Activated T-cell treated with anti-CD3 and anti-CD28 coated beads, Interleukin-2, amount 50 U/mL, for 72 hours (primary cell): ENCODE results near the gene CCDC85C. TPM values are rescaled to one million over a fixed set of nuclear protein-coding genes. Genes with fewer than 3 reads are reported as not detected.

Experiments
- ATAC-seq, 2 donors: fragments of 150-1000 bp; cut with Tn5 transposase; replicated peaks in 1 of 2; 2 replicates each; pipeline ENCODE4 v1.10.0; 2021; ENCODE audit warnings: moderate library complexity in 2 of 2, mild to moderate bottlenecking in 1 of 2
- DNase-seq, 2 donors: peaks; one replicate each; pipeline ENCODE4 v3.0.0; 2021 to 2022; ENCODE audit warnings: mixed read lengths in 1 of 2
- H3K27ac Mint-ChIP-seq: one replicate; pipeline ENCODE4 v1.8.0; 2022; ENCODE audit warnings: mild to moderate bottlenecking, moderate library complexity, mixed read lengths
- H3K27me3 Mint-ChIP-seq: one replicate; pipeline ENCODE4 v1.8.0; 2022; ENCODE audit warnings: low read depth, mixed read lengths
- H3K36me3 Mint-ChIP-seq, 2 donors: one replicate each; pipeline ENCODE4 v1.8.0; 2022; ENCODE audit warnings: mixed read lengths in 2 of 2, mild to moderate bottlenecking in 1 of 2; ENCODE audit not compliant: insufficient read depth in 2 of 2
- H3K4me1 Mint-ChIP-seq: one replicate; pipeline ENCODE4 v1.8.0; 2022; ENCODE audit warnings: low read depth, mixed read lengths
- H3K4me3 Mint-ChIP-seq, 2 donors: one replicate each; pipeline ENCODE4 v1.8.0; 2022; ENCODE audit warnings: mild to moderate bottlenecking in 2 of 2, mixed read lengths in 2 of 2, moderate library complexity in 2 of 2
- H3K9me3 Mint-ChIP-seq, 2 donors: one replicate each; pipeline ENCODE4 v1.8.0; 2022; ENCODE audit warnings: mixed read lengths in 2 of 2
- total RNA-seq, 2 donors: library from RNA; stranded (reverse); gene quantifications; one replicate each; pipeline ENCODE4 v1.2.3, GENCODE V29; 2022

Gene CCDC85C
- total RNA-seq, 2 donors from 2014 or later: 10.1 to 11.3 TPM

- Mint-ChIP-seq H3K9me3 (no peaks in the 10 kb centered on the region), H3K36me3 (no peaks in the 10 kb centered on the region), H3K27ac (no peak overlapping the region), H3K4me1 (peaks cover 13% of the 10 kb centered on the region), H3K4me3 (no peak overlapping the region), H3K27me3 (no peaks in the 10 kb centered on the region)
- DNase-seq (no peak), ATAC-seq (no peak)
Observed at GRCh38 chr14:99552572-99553216, 51.3 kb downstream of the CCDC85C start.

GRCh38 chr14:99552021-99552553 is 51.9 kb downstream of the CCDC85C start:
- peaks cover 13% of the 10 kb centered on the region for H3K4me1 Mint-ChIP-seq
- H3K9me3 Mint-ChIP-seq: no peaks in the 10 kb centered on the region
- H3K4me3 Mint-ChIP-seq: no peak overlapping the region
- no peak overlapping the region for H3K27ac Mint-ChIP-seq
- ATAC-seq: no peak
- no peaks in the 10 kb centered on the region for H3K27me3 Mint-ChIP-seq
- no peaks in the 10 kb centered on the region for H3K36me3 Mint-ChIP-seq
- no peak for DNase-seq

GRCh38 chr14:99551034-99551922 is 52.7 kb downstream of the CCDC85C start:
- Mint-ChIP-seq H3K27ac (no peak overlapping the region), H3K4me3 (no peak overlapping the region), H3K4me1 (peaks cover 13% of the 10 kb centered on the region), H3K27me3 (no peaks in the 10 kb centered on the region), H3K9me3 (no peaks in the 10 kb centered on the region), H3K36me3 (no peaks in the 10 kb centered on the region)
- ATAC-seq: no peak
- DNase-seq: no peak

GRCh38 chr14:99550387-99550992 is 53.5 kb downstream of the CCDC85C start:
- no peak for DNase-seq
- Mint-ChIP-seq H3K27me3 (no peaks in the 10 kb centered on the region), H3K4me1 (peaks cover 13% of the 10 kb centered on the region), H3K27ac (no peak overlapping the region), H3K4me3 (no peak overlapping the region), H3K9me3 (no peaks in the 10 kb centered on the region), H3K36me3 (no peaks in the 10 kb centered on the region)
- no peak for ATAC-seq

GRCh38 chr14:99549684-99550083 is 54.3 kb downstream of the CCDC85C start:
- H3K27me3 Mint-ChIP-seq: no peaks in the 10 kb centered on the region
- no peaks in the 10 kb centered on the region for H3K9me3 Mint-ChIP-seq
- no peaks in the 10 kb centered on the region for H3K36me3 Mint-ChIP-seq
- ATAC-seq (no peak), DNase-seq (no peak)
- H3K27ac Mint-ChIP-seq: no peak overlapping the region
- peaks cover 13% of the 10 kb centered on the region for H3K4me1 Mint-ChIP-seq
- no peak overlapping the region for H3K4me3 Mint-ChIP-seq

GRCh38 chr14:99548871-99549515 is 55.0 kb downstream of the CCDC85C start:
- DNase-seq (no peak), ATAC-seq (no peak)
- Mint-ChIP-seq H3K36me3 (no peaks in the 10 kb centered on the region), H3K27me3 (no peaks in the 10 kb centered on the region), H3K4me1 (peaks cover 13% of the 10 kb centered on the region), H3K27ac (no peak overlapping the region), H3K4me3 (no peak overlapping the region), H3K9me3 (no peaks in the 10 kb centered on the region)

- H3K27ac Mint-ChIP-seq: no peak overlapping the region
- no peaks in the 10 kb centered on the region for H3K36me3 Mint-ChIP-seq
- H3K4me3 Mint-ChIP-seq: no peak overlapping the region
- no peak for ATAC-seq
- H3K4me1 Mint-ChIP-seq: peaks cover 13% of the 10 kb centered on the region
- no peak for DNase-seq
- H3K27me3 Mint-ChIP-seq: no peaks in the 10 kb centered on the region
- no peaks in the 10 kb centered on the region for H3K9me3 Mint-ChIP-seq
Observed at GRCh38 chr14:99548255-99548654, 55.8 kb downstream of the CCDC85C start.

GRCh38 chr14:99546234-99546879 is 57.6 kb downstream of the CCDC85C start:
- ATAC-seq (no peak), DNase-seq (no peak)
- Mint-ChIP-seq H3K4me3 (no peak overlapping the region), H3K4me1 (peaks cover 15% of the 10 kb centered on the region), H3K36me3 (no peaks in the 10 kb centered on the region), H3K27ac (no peak overlapping the region), H3K27me3 (no peaks in the 10 kb centered on the region), H3K9me3 (no peaks in the 10 kb centered on the region)

GRCh38 chr14:99545586-99545985 is 58.4 kb downstream of the CCDC85C start:
- Mint-ChIP-seq H3K27ac (no peak overlapping the region), H3K36me3 (no peaks in the 10 kb centered on the region), H3K4me1 (peaks cover 11% of the 10 kb centered on the region), H3K9me3 (no peaks in the 10 kb centered on the region), H3K27me3 (no peaks in the 10 kb centered on the region), H3K4me3 (no peak overlapping the region)
- ATAC-seq (no peak), DNase-seq (no peak)

GRCh38 chr14:99544991-99545390 is 59.0 kb downstream of the CCDC85C start:
- Mint-ChIP-seq H3K4me3 (no peak overlapping the region), H3K27me3 (no peaks in the 10 kb centered on the region), H3K36me3 (no peaks in the 10 kb centered on the region), H3K27ac (no peak overlapping the region), H3K9me3 (no peaks in the 10 kb centered on the region), H3K4me1 (peaks cover 10% of the 10 kb centered on the region)
- no peak for DNase-seq
- no peak for ATAC-seq

GRCh38 chr14:99543985-99544384 is 60.0 kb downstream of the CCDC85C start:
- Mint-ChIP-seq H3K27me3 (no peaks in the 10 kb centered on the region), H3K4me3 (no peak overlapping the region), H3K9me3 (no peaks in the 10 kb centered on the region), H3K4me1 (peaks cover 10% of the 10 kb centered on the region), H3K27ac (no peak overlapping the region), H3K36me3 (no peaks in the 10 kb centered on the region)
- no peak for DNase-seq
- ATAC-seq: no peak

GRCh38 chr14:99543370-99543769 is 60.6 kb downstream of the CCDC85C start:
- Mint-ChIP-seq H3K36me3 (no peaks in the 10 kb centered on the region), H3K27me3 (no peaks in the 10 kb centered on the region), H3K4me3 (no peak overlapping the region), H3K4me1 (peaks cover 15% of the 10 kb centered on the region), H3K9me3 (no peaks in the 10 kb centered on the region), H3K27ac (no peak overlapping the region)
- DNase-seq (no peak), ATAC-seq (no peak)
